Cerebellar cortex (tissue), 1 donor: ENCODE measurements around the gene TCF12.

Source experiments
- DNase-seq: peaks from one replicate; pipeline ENCODE4 v3.0.0-alpha.2; 2015; ENCODE audit warnings: low spot score

TCF12 gene

DNA sequence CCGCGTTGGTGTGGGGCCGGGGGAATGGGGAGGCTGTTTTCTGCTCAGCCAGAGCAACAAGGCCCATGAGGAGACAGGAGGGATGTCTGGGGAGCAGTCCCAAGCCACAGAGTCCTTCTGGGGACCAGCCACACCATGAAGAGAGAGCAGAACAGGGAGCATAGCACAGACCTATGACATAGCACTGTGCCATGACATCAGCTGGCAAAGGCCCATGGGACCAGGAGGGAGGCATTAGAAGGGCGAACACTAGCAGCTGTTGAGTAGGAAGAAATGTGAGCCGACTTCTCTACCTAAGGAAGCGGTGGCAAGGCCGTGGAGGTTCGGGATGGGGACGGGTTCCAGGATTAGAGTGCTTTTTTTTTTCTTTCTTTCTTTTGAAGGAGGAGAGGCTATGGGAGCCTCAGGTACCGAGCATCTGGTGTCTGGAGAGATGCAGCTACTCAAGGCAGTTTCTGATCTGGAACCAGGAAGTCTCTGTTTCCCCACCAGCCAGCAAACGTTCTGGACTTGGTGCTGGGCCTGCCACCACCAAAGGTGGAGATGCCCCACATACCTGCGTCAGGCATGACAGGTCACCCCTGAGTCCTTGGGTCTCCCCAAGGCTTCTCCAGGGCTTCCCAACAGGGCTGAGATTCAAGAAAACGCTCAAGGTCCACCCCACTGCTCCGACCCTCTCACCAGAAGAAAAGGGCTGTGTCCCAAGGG is 380.6 kb downstream of the TCF12 start:
- no peak for DNase-seq

DNA sequence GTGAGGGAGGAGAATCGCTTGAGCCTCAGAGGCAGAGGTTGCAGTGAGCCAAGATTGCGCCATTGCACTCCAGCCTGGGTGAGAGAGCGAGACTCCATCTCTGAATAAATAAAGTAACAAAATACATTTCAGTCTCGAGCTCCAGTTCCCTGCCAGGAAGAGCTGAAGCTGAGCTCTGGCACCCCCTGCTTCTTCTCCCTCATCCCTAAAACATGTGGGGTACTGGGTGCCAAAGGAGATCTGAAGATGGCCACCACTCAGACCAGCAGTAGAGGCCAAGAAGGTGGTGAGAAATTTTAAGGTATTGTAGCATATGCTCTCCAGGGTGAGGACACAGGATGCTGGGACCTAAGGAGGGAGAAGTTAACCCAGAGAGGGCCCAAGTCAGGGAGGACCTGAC is 382.9 kb downstream of the TCF12 start:
- DNase-seq: no peak

DNA sequence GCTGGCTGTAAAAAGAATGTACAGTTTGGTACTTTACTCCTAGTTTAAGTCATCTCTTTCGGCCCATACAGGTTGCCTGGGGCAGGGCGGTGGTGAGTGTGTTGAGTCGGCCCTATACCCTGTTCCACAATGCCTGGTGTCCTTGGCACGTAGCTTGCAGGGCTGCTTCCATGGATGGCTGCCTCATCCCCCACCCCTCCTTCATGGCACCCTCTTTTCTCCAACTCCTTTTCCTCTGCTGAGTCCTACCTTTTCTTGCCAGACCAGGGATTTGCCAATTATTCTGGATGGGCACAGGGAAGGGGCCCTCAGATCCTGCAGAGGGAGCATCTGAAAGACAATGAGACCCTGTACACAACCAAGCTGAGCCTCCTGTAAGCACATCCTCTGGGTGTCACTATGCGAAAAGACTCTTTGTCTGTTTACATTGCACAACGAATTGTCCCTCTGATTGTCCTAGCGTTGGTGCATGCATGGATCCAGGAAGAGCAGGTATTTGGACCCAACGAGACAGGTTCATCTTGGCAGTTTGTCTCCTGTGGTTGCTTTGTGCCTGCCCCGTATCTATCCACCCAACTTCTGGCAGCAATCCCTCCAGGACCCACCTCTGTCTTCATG is 384.3 kb downstream of the TCF12 start:
- DNase-seq: no peak

DNA sequence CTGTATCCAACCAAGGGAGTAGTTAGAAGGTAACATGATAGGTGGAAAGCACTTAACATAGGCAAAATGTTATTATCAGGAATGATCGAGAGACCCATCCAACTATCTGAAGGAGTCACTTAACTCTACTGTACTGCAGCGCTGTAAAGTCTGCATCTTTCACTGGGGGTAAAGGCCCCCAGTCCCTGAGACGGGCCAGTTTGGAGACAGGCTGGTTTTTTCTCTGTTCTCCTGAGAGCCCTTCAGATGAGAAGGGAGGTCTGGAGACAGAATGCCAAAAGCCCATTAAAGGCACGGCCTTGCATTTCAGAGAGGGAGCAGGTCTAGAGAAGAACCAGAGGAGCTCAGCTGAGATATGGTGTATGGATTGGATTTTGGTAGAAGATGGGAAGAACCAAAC is 386.6 kb downstream of the TCF12 start:
- no peak for DNase-seq

DNA sequence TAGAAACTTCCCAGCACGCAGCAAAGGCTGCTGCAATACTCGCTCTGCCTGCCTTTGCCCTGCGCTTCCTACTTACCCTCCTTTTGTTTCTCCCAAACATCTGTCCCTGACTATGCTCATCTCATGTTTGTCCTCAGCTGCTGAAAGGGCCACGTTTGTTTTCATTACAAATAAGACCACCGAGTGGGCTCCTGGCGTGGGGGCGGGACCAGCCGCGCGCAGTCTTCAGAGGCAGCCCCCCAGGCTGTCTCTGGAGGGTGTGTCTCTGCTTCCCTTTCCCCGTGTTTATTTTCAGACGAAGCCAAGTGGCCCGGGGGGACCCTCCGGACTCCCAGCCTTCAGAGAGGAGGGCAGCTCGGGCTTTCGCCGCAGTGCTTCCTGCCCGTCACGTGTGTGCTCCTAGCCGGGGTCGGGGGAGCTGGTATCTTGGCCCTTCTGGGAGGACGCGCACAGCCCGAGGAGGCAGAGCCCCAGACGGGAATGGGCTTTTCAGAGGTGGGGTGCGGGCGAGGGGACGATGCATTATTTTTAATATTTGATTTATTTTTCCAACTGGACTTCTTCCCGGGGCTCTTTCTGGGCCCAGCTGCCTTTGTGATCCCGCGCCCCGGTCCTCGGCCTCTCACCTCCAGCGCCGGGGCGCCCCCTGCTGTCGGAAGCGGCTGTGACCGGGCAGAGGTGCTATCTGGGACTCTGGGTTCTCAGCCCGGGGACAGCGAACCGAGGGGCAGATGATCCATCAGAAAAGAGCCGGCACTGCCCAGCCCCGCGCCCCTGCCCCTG is 387.9 kb downstream of the TCF12 start:
- DNase-seq: peak; percentile 53

DNA sequence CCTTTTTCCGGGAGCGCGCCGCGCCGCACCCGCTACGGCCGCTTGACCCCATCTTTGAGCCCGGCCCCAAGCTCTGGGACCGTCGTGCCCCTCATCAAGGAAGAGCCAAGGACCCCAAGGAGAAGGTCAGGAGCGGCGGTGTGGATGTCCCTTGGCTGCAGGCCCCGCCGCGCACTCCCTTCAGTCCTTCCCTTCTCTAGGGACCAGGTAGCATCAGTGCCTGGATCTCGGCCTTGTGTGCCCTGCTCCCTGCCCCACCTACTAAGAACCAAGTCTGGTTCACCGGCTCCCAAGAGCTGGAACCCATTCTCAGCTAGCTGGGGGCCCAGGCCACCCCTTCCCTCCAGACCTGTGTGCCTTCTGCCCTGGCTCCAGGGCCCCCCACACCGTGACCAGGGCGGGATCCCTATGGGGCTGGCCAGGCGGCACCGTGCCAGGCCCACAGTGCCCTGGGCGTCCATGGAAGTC is 388.5 kb downstream of the TCF12 start:
- DNase-seq: no peak

DNA sequence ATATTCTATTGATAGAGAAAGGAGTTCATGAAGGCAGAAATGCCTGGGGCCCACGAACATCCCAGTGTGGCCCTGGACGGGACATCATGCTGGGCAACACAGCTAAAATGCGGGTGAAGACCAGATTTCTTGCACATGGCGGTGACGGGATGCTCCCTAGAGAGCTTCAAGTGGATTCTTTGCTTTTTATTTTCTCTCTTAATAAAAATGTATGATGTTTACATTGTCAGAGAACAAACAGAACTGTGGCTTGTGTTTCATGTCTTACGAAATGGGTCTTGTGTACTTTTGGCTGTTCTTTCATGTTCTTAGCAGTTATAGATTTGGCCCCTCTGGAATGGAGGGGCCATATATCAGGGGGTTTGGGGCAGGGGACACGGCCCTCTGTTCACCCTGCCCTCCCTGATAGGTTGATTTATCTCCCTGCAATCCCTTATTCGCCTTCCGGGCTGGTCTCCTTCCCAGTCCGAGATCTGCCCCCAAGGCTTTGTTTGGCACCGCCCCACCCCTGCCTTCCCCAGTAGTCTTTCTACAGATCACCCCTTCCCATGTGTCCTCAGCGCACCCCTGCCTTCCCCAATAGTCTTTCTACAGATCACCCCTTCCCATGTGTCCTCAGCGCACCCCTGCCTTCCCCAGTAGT is 389.2 kb downstream of the TCF12 start:
- no peak for DNase-seq

DNA sequence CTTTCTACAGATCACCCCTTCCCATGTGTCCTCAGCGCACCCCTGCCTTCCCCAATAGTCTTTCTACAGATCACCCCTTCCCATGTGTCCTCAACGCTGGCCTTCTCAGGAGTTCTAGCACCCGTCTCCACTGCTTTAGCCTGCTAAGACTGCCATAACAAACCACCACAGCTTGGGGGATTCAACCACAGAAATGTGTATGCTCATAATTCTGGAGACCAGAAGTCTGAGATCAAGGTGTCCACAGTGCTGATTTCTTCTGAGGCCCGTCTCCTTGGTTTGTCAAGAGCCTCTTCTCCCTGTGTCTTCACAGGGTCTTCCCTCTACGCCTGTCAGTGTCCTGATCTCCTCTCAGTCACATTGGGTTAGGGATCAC is 389.7 kb downstream of the TCF12 start:
- DNase-seq: no peak

DNA sequence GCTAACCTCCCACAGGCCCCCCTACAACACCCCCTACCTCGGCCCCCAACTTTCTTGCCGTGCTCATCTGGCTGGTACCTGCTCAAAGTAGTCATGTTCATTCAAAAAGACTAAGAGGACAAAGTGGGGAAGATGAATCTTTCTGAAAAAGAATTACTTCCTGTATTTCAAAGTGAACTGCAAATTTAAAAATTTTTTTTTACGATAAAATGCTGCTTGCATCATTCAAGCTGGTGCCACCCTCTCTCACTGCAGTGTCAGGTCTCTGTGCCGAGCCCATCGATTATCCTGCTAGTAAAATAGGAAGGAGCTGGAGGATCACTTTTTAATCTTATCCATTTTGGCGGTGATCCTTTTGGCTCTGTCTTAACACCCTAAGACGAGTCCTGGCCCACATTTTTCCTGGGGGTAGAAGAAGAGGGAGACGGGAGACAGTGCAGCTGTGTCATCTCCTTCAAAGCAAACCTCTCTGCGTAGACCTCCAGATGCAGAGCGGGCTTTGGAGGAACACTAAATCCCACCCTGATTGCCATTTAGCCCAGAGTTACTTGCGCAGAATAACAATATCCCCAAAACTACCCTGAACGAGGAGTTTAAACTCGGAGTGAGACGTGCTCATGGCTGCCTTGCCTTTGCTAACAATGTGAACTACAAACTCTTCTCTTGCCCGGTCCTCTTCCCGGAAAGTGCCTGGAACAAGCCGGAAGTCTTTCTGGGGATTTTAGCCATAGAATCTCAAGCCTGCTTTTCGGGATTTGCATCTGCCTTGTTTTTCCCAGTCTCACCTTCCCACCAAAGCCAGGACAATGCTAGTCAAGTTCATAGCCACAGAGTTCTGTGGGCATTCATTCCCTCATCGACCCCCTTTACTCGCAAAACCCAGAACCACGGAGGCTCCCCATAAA is 391.7 kb downstream of the TCF12 start:
- DNase-seq: no peak

DNA sequence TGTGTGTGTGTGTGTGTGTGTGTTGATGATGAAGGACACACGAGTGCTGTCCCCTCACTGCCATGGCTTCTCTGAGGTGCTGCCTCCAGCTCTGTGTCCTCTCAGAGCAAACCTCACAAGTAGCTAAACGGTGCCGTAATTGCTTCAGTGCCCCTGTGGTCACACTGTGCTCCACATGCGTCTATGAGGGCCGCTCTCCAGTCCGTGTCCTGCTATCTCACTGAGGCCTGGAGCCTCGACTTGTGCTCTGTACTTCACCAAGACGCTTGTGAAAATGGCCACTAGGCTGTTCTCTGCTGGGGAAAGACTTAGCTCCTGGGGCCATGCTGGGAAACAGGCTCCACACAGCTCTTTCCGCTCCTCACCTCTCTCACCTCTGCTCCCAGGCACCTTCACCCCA is 392.4 kb downstream of the TCF12 start:
- DNase-seq: no peak

DNA sequence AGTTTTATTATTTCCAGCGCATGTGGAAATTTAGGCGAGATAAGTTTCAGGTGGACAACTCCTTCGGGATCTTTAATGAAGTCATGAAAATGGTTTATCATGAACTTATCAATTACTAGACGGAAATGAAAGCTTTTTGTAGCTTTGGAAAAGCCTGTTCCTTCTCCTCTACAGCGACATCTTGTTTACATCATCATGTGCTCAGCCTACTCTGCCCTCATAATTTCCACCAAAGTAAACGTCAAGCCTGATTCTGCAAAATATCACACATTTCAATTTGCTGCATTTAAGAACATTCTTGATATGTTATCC is 393.5 kb downstream of the TCF12 start:
- DNase-seq: no peak

DNA sequence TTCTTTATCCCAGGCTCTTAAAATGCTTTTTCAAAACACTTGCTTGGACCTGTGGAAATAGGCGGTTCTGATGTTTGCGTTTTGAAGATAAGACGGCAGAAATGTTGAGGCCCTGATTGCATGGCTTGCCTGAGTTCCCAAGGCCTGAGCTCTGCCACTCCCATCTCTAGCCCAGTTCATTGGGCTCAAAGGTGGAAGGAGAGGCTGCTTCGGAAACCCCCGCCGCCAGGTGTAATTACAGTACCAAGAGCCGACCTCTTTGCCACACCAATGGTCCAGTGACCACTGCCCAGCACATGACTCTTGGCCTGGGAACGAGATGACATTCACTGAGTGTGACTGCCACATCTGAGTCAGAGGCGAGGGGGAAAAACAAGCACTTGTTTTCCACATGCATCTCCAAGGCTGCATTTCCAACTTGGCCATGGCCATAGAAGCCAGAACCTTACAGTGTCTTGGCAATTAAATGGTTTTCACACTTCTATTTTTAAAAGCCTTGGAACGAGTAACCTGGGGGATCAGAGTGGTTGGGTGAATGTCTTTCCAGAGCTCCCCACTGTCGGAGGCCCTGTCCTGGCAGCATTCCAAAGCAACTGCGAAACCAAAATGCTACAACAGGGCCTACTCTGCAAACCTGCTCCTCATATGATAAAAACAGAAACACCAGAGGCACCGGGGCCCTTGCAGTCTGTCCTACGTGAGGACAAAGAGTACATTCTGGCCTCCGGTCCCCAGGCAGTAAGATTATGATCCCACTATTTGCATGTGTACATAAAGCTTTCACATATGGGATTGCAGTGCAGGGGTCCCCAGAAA is 394.1 kb downstream of the TCF12 start:
- DNase-seq: peak; percentile 50

DNA sequence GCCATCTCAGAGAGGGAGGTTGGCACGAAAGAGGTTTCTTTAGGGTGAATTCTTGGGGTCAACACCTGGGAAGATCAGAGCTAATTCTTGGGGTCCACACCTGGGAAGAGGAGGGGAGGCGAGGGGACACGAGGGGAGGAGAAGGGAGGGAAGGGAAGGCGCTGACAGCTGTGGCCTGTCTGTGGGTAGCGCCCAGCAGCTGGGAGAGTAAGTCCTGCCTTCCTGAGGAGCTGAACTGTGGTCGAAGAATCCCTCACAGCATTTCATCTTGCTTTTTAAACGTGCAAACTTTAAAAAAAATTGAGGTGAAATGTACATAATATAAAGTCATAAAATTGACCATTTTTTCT is 394.7 kb downstream of the TCF12 start:
- DNase-seq: no peak

DNA sequence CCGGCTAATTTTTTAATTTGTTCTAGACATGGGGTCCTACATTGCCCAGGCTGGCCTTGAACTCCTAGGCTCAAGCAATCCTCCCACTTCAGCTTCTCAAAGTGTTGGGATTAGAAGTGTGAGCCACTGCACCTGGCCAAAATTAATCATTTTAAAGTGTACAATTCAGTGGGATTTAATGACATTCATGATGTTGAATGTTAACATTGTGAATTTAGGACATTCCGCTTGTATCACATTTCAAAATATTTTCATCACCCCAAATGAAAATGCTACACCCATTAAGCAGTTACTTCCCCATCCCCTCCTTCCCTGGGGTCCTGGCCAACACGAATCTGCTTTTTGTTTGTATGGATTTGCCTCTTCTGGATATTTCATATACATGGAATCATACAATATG is 395.8 kb downstream of the TCF12 start:
- DNase-seq: no peak

DNA sequence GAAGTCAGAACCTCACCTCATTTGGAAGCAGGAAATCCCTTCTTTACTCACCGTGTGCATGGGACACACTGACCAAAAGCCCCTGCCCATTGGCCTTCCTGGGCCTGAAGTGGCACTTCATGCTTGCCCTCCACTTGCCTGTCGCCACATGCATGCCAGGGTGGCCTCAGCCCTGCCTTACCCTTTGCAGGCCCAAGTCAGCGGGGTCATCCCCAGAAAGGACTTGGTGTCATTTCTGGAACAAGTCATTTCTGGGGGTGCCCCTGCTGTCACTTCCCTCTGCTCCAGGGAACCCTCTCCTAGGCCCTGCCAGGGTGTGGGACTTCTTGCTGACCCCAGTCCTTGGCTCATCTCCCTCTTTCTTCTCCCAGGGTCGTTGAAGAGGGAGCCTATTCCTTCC is 398.0 kb downstream of the TCF12 start:
- no peak for DNase-seq

DNA sequence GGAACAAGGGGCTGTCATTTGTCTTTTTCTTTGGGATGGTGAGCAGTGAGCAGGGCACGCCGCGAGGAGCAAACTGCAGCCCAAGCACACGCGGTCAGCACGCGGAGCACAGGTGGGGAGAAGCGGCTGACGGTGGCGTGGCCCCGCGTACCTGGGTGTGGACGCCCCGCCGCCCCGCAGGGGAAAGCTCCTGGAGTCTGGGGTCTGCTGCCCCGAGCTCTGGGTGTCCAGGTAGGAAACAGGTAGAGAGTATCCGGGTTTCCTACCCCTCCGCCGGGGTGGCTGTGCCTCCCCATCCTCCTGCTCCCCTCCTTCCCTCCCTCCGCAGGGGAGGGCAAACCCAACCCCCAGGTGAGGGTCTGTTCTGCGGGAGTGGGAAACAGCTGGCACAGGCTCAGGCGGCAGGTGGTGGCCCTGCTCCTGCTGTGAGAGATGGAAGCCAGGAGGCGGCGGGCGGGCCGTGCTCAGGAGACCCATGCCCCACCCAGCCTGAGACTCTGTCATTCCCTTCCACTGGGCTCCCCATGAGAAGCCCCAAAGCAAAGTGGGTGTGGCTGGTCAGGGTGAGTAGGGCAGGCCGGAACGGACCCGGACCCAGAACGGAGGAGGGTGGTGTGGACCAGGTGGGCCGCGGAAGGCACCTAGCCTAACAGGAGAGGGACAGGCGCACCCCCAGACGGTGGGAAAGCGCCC is 400.9 kb downstream of the TCF12 start:
- no peak for DNase-seq

DNA sequence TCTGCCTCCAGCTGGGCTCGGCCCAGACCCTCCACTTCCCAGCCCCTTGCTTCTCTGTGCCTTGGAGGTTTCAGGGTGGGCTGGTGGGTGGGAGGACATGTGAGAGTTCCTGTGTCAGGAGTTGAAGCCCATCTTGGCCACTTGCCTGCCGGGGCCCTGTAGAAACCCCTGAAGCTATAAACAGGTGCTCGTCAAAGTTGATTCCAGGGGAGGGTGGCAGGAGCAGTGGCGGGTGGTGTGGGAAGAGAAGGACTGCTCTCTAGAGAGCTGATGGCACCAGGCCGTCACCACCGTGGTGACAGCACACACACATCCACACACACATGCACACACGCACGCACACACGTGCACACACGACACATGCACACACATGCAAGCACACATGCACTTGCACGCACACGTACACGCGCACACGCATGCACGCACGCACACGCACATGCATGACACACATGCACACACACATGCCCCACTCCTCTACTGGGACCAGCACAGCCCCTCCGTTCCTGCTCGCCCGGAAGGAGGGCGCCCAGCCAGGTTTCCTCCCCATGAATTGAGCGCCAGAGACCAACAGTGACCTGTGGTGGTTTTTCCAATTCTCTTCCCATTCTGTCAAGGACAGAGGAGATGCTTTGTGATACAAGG is 401.6 kb downstream of the TCF12 start:
- DNase-seq: no peak

DNA sequence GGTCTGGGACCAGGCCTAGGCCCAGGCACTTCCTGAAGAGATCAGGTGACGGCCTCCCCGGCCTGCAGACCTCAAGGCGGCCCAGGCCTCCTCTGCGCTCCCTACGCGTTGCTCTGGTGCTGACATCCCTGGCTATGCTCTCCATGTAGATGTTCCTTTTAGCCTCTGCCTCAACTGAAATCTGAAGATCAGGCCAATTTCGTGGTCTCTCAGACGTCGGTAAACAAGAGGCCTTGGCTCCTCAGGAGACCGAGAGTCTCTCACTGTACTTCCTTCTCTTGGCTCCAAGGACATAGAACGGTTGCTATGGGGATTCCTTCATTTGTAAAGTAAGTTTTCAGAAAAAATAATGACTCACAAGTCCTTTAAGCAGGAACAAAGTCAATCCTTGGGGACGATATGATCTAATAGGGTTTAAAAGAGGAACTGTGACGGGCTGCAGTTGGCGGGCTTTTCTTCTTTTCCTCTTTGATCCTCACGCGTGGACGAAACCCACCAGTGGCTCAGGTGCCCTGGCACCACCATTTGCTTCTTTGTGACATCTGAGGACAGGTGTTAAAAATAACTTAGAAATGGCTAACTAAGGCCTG is 402.3 kb downstream of the TCF12 start:
- DNase-seq: no peak

DNA sequence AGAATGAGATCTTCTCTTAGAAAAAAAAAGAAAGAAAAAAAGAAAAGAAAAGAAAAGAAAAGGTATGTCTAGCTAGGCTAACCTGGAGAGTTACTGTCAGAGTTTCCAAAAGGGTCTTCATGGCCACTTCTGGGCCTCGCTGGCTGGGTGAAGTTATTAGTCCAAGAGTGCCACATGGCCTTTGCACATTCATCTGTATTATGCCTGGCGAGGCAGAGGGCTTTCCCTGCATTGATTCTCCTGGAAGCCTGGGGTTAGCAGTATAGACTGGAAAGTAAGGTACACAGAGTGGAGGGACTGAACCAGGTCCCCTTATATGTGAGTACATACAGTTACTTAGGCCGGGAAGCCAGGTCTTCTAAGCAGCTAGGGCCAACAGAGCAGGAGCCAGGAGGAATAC is 403.0 kb downstream of the TCF12 start:
- DNase-seq: no peak
